ENCODE measurements around the gene ZNF362.

DNA sequence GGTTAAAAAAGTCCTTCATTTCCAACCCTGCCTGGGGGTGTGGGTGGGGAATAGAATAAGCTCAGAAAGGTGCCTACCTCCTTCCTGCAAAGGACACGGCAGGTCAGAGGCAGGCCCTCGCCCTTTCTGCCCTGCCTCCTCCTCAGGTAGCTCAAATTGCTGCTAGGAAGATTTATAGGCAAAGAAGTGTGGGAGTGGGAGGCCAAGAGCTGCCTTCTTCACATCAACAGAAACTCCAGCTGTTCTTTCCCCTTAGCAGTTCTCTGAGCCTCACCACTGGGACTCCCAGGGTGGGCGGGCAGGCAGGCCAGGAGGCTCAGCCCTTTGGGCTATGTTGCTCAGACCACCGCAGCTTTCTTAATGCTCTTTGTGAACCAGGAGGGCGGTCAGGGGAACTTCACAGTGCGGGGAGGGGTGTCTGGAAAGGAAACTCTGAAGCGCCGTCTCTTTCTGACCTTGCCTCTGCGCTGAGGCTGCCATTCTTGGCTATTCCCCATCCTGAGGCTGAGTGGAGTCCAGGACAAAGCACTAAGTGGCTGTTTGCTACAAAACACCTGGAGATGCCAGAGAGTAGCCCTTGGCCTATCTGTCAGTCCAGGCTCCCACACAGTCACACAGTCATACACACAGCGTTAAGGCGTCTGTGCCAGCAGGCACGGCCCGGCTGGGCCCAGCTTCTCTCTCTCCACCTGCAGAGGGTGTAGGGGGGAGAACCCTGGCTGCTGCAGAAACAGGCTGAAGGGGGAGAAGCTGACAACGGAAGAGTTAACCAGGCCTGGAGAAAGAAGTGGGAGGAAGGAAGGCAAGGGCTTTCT is 67.6 kb downstream of the ZNF362 start:
- no peak; the same call in 1 of the 2 replicates for TF ChIP-seq POLR2AphosphoS5 (IDR thresholded peaks at IDR 0.05; ENCODE audit: low read depth, low read length)
- no peak for TF ChIP-seq PATZ1 (CRISPR knock-in tag; IDR thresholded peaks at IDR 0.05)
- TF ChIP-seq POLR2A (IDR thresholded peaks at IDR 0.05; ENCODE audit: insufficient read depth in 1 of 2, low read depth in 2 of 2, low read length in 2 of 2) = no peak
- TF ChIP-seq SIN3B (IDR thresholded peaks at IDR 0.05; ENCODE audit: low read length) = no peak
- no peak for TF ChIP-seq FOSL2 (CRISPR knock-in tag; IDR thresholded peaks at IDR 0.05)

All from HepG2 (cell line).